HEK293 (cell line): Measurements from ENCODE around the gene DPP6.
"Not testable (repeated sequence)": the region's sequence is repeated elsewhere in the genome, so short reads cannot be mapped to it uniquely, and the experiment has no call there.

Experiments
- CTCF ChIA-PET: fragments of 350-600 bp; formaldehyde crosslinking; extraction: SDS; loops from one replicate; lab custom pipeline; 2021; ENCODE audit warnings: antibody characterized with exemption; lab: Yijun Ruan, JAX
- POLR2A ChIA-PET: fragments of 300-600 bp; formaldehyde crosslinking; extraction: SDS; loops from one replicate; lab custom pipeline; 2020; ENCODE audit warnings: antibody characterized with exemption, inconsistent platforms; lab: Yijun Ruan, JAX
- H3K27ac ChIP-seq: fragments of 200-500 bp; sonication (Bioruptor generic); 2 replicates; pipeline ENCODE4 v1.5.1; 2014; ENCODE audit warnings: low read depth, low read length, control low read depth, inconsistent platforms; ENCODE audit errors: extremely low read depth
- H3K36me3 ChIP-seq, 2 experiments: fragments of 200-500 bp in 1 of 2; sonication (Bioruptor generic) in 1 of 2; 1 replicate in 1 of 2; 2 replicates in 1 of 2; pipeline ENCODE4 v1.5.1; 2014 to 2017; ENCODE audit warnings: inconsistent platforms in 2 of 2, low read length in 2 of 2; ENCODE audit not compliant: control insufficient read depth in 2 of 2, insufficient read depth in 1 of 2
- H3K4me1 ChIP-seq: fragments of 200-500 bp; sonication (Bioruptor generic); 2 replicates; pipeline ENCODE4 v1.5.1; 2014; ENCODE audit warnings: mild to moderate bottlenecking, low read length, inconsistent platforms; ENCODE audit not compliant: control insufficient read depth, insufficient read depth
- H3K4me3 ChIP-seq: 2 replicates; pipeline ENCODE4 v1.5.1; 2011; ENCODE audit warnings: low read depth, mild to moderate bottlenecking, control low read depth, low read length, moderate library complexity
- H3K9me3 ChIP-seq: fragments of 200-500 bp; sonication (Bioruptor generic); 2 replicates; pipeline ENCODE4 v1.5.1; 2014; ENCODE audit warnings: low read depth, low read length, inconsistent platforms; ENCODE audit not compliant: control insufficient read depth, insufficient read depth
- TF ChIP-seq, protein P1 (sequence below): fragments of 450-650 bp; formaldehyde crosslinking; IDR thresholded peaks from 2 replicates; pipeline ENCODE4 v1.5.1; 2016; ENCODE audit warnings: missing biosample characterization, missing genetic modification characterization

The DPP6 gene

DNA sequence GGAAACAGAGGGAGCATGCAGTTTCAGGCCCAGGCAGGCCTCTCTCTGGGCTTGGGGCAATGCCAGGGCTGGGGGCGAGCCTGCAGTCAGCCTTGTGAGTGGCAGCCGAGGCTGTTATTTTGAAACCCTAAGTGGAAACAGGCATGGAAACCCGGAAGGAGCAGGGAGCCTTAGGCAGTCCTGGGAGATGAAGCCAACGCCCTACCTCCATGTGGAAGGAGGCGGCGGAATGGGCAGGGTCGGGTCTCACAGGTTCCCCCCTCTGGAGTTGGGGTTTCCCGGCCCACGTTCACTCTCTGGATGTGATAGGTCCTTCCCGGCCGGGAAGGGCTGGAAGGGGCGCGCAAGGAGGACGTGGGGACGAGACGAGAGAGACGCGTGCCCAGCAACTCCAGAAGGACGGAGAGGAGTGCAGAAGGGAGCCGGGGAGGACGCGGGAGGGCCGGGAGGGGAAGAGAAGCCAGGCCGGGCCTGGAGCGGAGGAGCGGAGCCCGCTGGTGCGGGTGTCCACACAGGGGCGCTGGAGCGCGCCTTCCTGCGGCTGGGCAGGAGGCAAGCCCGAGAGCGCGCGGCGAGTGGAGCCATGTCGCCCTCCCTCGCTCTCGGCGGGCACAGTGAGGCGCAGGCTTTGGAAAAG lies 1.1 kb upstream of the DPP6 start:
- H3K36me3 ChIP-seq, CTCF ChIA-PET, POLR2A ChIA-PET, H3K4me1 ChIP-seq, H3K9me3 ChIP-seq, H3K4me3 ChIP-seq, H3K27ac ChIP-seq: not testable (repeated sequence)

DNA sequence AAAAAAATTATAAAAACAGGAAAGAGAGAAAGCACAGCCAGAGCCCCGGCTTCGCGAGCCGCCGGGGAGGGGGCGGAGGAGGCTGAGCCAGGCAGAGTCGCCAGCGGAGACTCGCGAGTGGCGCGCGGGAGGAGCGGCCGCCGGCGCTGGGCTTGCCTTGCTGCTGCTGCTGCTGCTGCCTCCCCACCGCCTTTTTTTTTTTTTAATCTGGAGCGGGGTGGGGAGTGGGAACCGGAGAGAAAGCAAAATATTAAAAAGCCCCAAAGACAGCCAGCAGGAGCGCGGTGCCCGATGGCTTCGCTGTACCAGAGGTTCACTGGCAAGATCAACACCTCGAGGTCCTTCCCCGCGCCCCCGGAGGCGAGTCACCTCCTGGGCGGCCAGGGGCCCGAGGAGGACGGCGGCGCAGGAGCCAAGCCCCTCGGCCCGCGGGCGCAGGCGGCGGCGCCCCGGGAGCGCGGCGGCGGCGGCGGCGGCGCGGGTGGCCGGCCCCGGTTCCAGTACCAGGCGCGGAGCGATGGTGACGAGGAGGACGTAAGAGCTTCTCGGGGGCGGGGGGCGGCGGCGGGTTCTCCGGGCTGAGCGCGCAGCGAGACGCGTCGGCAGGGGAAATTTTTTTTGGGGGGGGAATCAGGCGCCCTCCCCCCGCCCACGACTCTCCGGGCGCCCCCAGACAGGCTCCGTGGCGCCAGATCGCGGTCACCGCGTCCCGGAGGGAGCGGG lies 493 bp downstream of the DPP6 start:
- H3K36me3 ChIP-seq, H3K27ac ChIP-seq, H3K4me3 ChIP-seq, POLR2A ChIA-PET, H3K9me3 ChIP-seq, H3K4me1 ChIP-seq, CTCF ChIA-PET: not testable (repeated sequence)

DNA sequence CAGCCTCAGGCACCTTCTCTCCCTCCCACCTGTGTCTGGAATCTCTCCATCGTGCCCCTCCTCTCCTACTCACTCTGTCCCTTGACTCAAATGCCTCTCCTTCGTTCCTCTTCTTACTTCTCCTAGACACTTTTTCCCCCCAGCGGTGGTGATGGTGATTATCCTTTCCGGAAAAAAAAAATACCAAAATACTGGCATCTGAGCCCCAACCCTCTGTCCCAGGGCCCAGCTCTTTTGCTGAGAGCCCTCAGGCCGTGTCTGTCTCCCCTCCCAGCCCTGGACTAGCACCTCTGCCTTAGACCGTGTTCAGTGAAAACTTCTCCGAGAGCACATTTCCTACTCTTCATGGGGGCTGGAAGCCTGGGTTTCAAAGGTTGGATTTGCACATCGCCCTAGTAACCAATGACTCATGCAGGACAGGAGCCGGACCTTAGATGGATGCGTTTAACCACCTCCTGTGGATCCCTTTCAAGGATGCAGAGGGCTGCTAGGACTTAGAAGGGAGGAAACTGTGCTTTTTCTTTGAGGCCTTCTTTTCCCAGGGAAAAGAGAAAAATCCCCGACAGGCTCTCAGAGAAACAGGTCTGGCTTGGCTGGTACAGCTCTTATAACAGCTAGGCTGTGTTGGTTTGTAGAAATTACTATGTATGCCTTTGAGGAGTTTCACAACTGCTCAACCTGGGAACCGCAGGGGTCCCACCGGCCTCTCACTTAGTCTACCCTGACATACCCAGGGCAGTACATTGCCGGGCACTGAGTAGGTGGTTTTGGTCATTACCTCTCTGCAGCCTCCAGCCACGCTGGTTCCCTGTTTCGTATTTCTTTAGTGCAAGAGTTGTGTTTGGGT lies 1.5 kb downstream of the DPP6 start:
- H3K9me3 ChIP-seq, H3K4me1 ChIP-seq, H3K4me3 ChIP-seq, H3K36me3 ChIP-seq, H3K27ac ChIP-seq, POLR2A ChIA-PET, CTCF ChIA-PET: not testable (repeated sequence)

DNA sequence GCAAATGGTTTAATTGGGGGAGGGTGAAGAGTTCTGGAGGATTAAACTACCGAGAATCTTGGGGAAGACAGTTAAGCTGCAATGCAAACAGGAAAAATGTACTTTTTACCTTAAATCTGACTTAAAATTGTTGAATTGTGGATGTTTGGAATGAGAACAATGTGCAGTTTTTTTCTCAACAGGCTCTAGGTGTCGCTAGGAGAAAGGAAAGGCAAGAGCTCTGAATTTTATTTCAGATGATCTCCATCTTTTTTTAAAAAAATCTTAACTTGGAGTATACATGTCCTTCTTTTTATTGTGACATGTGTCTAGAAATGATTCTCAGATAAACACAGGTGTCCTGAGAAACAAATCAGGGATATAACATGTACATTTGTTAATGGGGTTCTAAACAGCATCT lies 2.5 kb downstream of the DPP6 start:
- H3K9me3 ChIP-seq, H3K36me3 ChIP-seq, H3K27ac ChIP-seq, H3K4me1 ChIP-seq, POLR2A ChIA-PET, H3K4me3 ChIP-seq, CTCF ChIA-PET: not testable (repeated sequence)

DNA sequence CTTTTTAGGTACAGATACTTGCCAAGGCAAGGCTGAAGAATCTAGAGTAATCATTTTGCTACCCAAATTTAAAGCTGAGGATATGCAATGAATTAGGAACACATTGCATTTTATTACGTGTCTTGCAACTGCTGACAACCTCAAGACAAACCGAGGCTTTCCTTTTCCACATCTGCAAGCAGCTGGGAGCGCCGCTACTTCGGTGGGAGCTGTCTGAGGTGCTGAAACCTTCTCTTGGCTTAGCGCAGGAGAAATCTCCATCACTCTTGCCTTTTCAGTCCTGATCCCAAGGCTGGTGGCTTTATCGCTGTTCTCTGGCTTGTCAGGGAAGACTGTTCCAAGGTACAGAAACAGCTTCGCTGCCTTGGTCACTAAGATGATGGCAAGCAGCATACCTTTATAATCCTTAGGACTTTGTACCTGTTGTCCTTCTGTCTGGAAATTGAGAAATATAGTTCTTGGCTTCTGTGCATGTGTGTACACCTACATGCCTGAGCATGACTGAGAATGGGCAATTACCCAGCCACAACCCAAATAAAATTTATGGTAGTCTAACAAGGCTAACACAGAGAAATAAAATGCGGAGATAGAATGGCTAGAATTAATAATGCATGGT lies 3.4 kb downstream of the DPP6 start:
- H3K4me3 ChIP-seq, POLR2A ChIA-PET, H3K9me3 ChIP-seq, H3K36me3 ChIP-seq, H3K27ac ChIP-seq, H3K4me1 ChIP-seq, CTCF ChIA-PET: not testable (repeated sequence)
- TF ChIP-seq, protein P1, sequence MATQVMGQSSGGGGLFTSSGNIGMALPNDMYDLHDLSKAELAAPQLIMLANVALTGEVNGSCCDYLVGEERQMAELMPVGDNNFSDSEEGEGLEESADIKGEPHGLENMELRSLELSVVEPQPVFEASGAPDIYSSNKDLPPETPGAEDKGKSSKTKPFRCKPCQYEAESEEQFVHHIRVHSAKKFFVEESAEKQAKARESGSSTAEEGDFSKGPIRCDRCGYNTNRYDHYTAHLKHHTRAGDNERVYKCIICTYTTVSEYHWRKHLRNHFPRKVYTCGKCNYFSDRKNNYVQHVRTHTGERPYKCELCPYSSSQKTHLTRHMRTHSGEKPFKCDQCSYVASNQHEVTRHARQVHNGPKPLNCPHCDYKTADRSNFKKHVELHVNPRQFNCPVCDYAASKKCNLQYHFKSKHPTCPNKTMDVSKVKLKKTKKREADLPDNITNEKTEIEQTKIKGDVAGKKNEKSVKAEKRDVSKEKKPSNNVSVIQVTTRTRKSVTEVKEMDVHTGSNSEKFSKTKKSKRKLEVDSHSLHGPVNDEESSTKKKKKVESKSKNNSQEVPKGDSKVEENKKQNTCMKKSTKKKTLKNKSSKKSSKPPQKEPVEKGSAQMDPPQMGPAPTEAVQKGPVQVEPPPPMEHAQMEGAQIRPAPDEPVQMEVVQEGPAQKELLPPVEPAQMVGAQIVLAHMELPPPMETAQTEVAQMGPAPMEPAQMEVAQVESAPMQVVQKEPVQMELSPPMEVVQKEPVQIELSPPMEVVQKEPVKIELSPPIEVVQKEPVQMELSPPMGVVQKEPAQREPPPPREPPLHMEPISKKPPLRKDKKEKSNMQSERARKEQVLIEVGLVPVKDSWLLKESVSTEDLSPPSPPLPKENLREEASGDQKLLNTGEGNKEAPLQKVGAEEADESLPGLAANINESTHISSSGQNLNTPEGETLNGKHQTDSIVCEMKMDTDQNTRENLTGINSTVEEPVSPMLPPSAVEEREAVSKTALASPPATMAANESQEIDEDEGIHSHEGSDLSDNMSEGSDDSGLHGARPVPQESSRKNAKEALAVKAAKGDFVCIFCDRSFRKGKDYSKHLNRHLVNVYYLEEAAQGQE (tag by site-specific recombination): peak; percentile 90

DNA sequence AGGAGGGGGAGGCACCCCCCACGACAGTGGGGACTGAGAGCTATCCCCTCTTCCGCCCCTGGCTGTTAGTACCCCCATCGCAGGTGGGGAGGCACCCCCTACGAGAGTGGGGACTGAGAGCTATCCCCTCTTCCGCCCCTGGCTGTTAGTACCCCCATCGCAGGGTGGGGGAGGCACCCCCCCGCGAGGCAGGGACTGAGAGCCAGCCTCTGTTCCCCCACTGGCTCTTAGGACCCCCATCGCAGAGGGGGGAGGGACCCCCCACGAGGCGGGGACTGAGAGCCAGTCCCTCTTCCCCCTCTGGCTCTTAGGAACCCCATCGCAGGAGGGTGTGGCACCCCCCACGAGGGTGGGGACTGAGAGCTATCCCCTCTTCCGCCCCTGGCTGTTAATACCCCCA lies 6.6 kb downstream of the DPP6 start:
- POLR2A ChIA-PET, H3K4me1 ChIP-seq, H3K27ac ChIP-seq, H3K4me3 ChIP-seq, CTCF ChIA-PET, H3K9me3 ChIP-seq, H3K36me3 ChIP-seq: not testable (repeated sequence)

GRCh38 chr7:154060551-154060950 lies 8.4 kb downstream of the DPP6 start:
- H3K4me3 ChIP-seq, H3K4me1 ChIP-seq, H3K36me3 ChIP-seq, H3K27ac ChIP-seq, CTCF ChIA-PET, POLR2A ChIA-PET, H3K9me3 ChIP-seq: not testable (repeated sequence)
